Embryonic facial prominence (tissue), 1 donor: ENCODE measurements around the gene SERPINA1.

Experiments used
- DNase-seq: peaks from one replicate; pipeline ENCODE4 v3.0.0-alpha.2; 2016; ENCODE audit errors: extremely low spot score

The SERPINA1 gene

DNA sequence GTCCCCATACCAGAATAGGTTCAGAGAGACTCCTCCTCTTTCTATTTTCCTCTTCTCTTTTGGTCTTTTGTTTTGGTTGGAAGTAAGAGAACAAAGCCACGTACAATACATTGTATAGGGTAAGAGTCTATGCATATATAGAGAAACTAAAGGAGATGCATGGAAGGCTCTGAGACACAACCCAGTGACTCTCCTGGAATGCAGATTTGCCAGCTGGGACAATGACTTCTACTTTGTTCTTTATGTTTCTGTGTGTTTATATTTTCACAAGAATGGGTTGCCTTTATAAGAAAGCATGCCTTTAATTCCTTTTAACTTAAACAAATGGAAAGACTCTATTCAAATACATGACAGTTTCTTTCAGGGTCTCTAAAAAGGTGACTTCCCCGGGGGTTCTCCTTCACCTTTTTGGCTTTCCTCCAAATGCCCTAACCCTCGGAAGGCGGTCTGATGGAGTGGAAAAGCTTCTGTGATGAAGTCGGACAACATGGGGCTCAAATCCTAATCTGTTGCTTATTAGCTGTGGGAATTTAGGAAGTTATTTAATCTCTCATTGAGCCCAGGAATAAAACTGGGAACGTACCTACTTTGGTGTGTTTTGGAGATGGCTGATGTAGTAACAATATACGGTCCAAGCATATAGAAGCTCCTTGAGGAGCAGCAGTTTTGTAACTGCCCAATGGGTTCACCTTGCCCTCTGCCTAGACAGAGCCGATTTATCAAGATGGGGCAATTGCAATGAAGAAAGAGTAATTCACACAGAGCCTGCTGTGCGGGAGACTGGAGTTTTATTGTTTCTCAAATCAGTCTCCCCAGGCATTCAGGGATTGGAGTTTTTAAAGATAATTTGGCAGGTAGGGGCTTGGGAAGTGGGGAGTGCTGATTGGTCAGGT lies 9.1 kb upstream of the SERPINA1 start:
- DNase-seq, result no peak

DNA sequence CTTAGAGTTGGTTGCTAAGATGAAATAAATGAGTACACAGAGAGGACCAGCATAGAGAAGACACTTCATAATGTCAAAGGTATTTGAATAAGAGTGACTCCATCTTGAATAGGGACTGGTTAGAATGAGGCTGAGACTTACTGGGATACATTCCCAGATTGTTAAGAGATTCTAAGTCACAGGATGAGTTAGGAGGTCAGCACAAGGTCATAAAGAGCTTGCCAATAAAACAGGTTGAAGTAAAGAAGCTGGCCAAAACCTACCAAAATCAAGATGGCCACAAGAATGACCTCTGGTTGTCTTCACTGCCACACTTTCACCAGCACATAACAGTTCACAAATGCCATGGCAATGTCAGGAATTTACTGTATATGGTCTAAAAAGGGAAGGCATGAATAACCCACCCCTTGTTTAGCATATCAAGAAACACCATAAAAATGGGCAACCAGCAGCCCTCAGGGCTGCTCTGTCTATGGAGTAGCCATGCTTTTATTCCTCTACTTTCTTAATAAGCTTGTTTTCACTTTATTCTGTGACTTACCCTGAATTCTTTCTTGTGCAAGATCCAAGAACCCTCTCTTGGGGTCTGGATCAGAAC lies 8.3 kb upstream of the SERPINA1 start:
- no peak for DNase-seq

DNA sequence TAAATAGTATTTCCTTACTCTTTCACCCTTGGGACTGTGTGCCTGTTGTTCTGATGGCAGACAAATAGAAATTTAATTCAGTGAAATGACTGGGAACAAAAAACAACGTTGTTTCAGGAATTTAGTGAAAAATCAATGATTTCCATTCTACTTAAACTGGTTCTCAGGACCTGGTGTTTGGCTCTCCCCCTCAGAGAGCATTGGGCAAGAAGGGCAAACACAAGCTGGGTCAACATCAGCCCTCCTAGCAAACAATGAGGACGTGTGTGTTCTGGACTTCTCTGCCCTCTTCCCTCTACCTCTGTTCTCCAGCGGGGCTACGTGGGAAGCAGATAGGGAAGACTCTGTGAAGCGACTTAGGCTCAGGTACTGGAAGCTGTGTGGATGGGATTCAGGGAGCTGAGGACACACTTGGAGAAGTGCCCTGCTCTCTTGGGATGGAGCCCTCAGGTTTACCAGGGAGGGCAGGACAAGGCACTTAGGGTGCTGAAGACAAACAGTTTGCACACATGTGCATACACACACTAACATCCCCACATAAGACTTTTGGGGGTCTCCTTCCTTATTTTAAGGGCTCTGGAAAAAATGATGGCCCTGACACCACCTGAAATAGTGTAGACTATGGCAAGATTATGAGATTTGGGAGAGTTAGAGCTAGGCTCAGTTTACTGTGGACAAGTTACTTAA lies 7.6 kb upstream of the SERPINA1 start:
- no peak for DNase-seq

DNA sequence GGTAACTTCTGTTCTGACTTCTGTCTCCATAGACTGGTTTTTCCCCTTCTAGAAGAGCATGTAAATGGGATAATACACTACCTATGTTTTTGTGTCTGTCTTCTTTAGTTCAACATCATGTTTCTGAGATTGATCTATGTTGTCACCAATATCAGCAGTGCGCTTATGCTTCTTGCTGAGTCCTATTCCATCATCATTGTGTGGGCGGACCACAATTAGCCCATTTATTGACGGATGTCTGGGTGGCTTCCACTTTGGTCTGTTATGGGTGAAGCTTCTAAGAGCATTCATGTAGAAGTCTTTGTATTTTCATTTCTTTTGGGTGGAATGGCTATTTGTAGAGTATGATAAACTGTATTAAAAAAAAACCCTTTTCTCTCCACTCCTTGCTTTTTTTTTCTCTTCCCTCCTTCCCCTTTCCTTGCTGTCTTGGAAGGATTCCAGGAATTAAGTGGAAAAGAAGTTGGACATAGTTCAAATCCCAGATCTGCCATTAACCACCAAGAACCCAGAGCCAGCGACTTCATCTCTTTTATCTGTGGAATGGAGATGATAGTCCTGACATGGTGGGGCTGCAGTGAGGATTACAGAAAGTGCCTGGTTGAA lies 7.0 kb upstream of the SERPINA1 start:
- DNase-seq, result no peak

DNA sequence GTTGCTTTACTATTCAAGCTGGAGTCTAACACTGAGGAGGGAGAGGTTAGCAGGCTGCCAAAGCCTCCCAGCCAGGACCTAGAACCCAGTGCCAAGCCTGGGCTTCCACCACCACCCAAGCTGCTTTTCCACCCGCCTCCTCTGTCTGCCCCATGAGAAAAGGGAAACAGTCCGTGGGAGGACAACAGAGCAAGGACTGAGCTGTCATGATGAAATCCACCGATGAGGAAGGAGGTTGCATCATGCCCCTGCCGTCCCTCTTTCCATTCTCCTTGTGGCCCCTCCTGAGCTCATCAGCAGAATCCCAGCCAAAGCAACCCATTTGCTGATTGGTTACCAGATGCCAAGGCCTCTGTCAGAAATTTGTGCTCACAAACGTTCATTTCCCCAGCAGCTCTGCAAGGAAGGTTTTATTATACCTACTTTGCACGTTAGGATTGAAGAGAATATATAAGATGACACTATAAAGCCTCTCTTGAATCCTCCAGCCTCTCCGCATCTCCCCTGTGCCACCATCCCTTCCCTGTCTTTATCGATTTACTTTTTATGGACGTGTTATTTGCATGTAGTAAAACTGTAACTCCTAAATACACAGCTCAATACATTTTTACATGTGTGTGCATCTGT lies 6.3 kb upstream of the SERPINA1 start:
- DNase-seq, result no peak

DNA sequence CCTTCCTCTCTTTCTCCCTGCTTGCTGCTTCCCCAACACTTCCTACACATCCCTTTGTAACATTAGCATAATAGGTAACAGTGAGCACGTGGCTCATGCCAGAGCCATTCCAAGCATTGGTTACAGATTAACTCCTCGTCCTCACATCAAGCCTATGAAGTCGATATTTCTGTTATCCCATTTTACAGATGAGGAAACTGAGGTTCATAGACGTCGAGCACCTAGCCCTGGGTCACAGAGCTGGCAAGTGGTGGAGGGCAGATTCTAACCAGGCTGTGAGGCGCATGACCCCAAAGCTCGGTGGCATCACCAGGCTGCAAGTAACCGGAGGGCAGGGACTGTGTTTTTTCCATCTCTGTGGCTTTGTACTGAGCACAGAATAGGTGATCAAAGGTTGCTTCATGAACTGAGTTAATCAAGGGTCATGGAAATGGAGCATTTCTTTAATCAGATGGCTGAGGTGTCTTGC lies 5.7 kb upstream of the SERPINA1 start:
- DNase-seq, result no peak

DNA sequence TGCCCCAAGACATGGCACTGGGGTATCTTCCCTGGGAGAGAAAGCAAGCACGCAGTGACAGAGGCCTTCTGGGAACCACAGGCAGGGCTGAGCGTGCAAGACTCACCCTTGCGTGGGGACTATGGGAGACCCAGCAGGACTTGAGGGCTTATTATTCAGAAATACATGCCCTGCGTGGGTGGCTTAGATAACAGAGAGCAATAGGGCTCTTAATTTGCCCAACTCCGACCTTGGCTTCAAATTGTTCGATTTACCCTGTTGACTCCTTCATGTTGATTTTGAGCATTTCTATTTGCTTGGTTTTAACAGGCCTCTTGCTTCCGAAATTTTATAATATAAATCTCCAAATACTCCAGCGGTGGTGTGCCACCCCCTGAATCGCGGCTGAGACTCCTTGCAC lies 5.1 kb upstream of the SERPINA1 start:
- DNase-seq, result no peak

DNA sequence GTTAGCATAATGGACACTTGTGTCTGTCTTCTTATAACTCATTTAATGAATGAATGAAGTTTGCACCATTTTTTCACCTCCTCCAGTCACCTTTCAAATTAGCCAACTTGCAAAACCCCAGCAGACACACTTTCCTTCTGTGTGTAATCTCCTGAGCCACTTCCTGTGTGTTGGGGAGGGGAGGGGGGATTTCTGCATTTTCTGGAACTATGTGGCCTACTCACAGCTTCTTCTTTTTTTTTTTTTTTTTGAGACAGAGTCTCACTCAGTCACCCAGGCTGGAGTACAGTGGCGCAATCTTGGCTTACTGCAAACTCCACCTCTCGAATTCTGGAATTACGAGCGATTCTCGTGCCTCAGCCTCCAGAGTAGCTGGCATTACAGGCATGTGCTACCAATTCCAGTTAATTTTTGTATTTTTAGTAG lies 4.1 kb upstream of the SERPINA1 start:
- DNase-seq, result no peak

DNA sequence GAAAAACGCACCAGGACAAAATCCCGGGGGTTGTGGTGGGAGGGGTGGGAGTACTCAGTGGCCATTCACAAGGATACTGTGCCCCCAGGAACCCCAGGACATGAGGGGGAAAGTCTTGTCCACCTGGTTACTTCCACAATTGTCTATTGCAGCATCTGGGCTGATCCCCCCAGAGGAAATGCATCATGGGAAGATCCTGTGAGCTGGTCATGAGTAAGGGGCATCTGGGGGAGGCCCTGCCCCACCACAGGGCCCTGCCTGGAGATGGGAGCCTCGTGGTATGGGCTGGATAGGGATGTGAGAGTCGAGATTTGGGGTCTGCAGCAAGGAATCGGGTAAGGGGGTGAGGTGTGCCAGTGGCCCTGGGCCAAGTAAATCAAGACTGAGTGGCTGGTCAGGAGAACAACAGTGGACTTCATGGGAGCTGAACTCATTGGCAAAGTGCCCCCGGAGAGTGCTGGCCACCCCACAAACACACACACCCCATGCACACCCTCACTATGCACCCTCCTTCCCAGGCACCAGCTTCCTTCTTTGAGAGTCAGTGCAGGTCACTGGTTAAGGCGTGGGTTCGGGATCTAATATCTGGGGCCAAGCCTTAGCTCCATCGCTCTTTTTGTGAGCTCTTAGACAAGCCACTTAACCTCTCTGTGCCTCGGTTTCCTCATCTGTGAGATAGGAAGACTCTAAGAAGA lies 3.0 kb upstream of the SERPINA1 start:
- no peak for DNase-seq

DNA sequence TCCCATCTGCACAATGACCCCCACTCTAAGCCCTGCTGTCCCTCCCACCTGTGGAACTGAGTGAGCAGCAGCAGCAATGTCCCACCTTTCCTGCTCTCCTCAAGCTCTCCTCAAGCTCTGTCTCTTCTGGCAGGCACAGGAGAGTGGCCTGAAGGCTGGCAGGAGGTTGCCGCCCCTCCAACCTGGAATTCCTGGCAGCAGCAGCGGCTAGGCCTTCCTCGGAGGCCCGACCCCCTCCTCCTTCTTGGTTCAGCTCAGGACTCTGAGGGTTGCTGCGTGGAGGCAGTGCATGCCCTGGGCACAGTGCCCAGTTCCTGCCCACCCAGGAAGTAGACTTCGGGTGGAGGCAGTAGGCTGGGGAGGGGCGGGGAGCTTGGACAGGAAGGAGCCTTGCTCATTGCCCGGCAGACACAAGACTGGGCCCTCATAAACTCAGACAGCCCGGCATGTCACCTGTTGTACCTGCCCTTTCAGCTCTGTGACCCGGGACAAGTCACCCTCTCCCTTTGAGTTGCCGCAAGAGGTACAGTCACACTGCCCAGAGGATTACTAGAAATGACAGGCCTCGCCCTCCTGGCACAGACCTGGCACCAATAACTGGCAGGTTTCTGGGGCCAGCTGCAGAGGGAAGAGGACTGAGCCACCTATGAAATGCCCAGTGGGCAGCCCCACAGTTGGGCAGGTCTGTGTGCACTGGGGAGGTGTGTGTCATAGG lies 2.1 kb upstream of the SERPINA1 start:
- DNase-seq, result no peak

DNA sequence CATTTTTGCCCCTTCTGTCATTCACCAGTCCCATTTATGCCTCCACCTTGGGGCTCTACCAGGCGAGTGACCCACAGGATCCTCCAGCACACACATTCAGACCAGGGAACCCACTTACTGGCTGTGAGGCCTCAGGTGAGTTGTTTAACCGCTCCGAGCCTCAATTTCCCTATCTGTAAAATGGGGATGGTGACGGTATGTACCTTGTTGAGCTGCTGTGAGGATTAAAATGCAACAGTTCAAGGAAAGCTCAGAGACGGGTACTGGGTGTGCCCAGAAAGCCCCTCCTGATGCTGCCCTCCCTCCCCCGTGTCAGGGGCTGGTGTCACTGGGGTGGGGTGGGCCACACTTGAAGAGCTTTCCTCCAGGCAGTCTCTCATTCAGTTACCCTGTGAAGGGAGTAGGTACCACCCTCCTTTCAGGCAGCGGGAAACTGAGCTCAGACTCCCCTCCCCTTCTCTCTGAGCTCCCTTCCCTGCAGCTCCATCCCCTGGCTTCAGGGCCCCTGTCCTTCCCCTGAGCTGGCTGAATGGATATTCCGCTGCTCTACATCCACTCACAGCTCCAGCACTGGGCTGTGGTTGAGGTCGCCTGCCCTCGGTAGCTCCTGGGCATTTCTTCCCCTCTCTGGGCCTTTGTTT lies 1.4 kb upstream of the SERPINA1 start:
- DNase-seq, result no peak

DNA sequence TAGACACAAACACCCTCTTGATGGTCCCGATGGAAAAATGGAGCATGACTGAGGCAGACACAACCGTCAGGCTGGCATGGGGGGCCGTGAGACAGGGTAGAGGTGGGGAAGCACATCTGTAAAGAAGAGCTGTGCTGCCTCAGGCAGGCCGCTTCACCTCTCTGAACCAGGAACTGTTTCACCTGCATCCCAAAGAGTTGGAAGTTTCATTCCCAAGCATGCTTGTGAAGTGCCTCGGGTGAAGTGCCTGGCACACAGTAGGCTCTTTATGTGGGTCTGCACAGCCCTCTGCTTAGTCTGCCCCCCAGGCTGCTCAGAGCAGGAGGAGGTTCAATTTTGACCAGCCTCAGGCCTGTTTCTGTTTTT lies 685 bp upstream of the SERPINA1 start:
- no peak for DNase-seq

DNA sequence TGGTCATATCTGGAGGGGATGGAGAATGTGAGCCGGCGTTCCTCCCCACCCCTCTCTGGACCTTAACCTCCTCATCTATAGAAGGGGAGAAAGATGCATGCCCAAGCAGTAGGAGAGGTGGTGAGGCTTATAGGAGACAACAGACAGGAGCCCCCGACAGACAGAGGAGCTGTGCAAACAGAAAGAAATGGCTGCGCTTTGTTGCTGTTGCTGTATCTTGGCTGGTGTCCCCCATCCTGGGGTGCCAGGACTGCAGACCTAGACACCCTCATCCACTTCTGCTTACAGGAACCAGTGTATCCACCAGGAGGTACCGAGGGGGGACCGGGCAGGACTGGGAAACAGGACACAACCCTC lies 397 bp downstream of the SERPINA1 start:
- DNase-seq, result no peak

DNA sequence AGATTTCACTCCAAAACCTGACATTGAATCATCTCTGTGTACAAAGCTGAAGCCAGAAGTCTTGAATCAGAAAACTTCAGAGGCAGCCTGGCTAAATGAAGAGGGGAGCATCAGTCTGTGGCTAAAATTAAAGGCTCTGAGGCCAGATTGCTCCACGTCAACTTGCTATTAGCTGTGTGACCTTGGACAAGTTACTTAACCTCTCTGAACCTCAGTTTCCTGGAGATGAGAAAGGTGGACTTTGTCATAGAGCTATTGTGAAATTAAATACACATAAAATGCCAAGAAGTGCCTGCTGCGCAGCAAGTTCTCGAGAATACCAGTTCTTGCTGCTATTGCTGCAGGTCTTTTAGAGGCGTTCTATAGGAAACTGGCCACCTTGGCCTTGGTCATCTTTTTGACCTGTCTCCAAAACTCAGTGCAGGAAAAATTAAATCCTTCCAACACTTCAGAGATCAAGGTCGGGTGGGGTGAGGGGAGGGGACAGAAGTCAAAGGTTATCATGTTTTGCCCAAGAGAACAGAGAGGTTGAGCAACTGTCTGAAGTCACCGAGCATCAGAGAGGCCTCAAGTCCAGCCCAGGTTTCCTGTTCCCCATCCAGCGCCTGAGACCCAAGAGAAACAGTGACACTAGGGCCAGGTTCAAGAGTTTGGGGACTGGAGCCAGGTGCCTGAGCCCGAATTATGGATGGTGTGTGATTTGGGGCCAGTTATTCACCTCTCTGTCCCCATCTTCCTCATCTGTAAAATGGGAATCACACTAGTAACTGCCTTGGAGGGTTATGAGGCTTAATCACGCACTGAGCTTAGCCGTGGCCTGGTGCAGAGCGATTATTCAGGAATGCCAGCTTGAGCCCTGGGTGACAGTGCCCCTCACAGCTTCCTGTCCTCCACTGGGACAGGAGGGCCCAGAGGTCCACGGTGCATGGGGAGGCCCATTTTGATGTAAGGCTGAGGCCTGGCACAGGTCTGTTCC lies 1.1 kb downstream of the SERPINA1 start:
- no peak for DNase-seq

DNA sequence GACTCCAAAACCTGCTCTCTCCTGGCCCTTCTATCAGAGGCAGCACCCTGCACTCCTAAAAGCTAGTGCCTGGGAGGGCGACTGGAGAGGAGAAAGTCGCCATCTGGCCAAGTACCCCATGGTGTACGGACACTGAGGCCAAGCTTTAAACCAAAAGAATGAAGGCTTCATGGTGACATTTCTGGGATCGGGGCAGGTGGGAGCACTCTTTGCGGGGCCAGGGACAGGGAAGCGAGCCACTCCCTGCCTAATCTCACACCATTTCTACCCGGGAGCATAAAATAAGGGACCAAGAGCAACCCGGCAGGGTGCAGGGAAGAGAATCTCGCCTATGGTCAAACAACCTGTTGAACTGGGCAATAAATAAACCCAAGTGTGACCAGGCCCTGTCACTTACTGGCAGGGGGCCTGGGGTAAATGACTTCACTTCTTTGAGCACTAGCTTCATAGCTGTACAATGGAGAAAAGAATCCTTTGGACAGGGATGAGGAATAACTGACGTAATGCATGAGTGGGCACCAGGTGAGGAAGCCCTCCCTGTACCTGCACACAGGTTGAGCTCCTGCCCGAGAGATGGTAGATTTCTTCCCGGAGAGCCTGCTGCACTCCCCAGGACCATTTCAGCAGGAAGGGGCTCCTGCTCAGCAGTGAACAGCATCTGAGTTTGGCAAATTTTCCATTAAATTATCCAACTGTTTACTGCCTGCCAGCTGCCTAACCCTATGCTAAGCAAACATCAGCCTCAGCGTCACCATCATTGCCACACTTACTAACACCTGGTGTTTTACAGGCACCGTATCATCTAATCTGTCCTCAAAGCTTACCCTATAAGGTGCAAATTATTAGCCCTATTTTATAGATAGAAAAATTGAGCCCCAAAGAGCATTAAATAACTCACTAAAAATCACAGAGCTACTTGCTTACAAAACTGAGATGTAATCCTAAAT lies 2.0 kb downstream of the SERPINA1 start:
- DNase-seq, result no peak

DNA sequence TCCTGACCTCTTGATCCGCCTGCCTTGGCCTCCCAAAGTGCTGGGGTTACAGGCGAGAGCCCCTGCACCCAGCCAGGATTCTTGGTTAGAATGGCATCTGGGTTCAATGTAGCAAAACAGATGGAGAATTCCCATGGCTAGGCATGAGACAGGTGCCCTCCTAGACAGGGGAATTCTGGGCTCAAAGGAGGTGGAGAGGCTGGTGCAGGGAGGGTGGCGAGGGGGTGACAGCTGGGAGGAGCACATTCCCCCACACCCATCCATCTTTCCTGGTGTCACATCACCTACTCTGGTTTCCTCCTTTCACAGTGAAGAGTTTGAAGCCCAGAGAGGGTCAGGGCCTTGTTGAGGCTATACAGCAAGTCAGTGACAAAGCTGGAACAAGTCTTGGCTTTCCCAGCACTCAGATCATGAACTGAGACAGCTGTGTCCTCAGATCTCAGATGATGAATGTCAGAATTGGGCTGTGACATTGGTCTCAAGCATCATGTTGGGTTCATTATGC lies 2.8 kb downstream of the SERPINA1 start:
- DNase-seq, result no peak

DNA sequence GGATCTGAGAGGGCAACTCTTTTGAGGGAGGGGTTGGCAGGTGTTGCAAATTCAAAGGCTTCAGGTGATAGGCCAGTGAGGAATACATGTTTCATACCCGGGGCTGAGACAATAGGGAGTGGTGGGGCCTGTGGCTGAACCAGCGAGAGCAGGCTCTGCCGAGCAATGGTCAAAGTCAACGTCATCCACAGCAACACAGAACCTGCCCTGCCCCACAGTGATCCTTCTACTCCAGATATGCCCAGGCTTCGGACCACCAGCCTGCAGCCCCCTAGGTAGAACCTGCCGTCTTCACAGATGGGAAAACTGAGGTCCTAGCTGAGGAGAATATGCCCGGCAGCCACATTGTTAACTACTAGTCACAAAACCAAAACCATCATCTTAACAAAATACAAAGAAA lies 4.1 kb downstream of the SERPINA1 start:
- DNase-seq, result no peak

DNA sequence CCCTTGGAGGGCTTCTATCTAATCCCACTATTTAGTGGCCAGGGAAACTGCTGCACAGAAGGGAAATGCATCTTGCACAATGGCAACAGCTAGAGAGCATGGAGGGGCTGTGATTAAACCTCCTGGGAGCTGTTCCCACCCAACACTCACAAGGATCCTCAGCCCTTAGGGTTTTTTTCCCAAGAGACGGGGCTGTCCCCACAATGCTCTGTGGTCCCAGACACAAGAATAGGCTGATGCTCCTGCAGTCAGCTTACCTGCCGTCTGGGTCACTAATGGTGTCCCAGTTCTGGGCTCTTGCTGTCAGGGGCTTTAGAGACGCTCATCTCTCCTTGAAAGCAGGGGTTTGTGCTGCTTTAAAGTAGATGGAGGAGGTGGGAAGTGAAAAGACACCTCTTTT lies 4.6 kb downstream of the SERPINA1 start:
- no peak for DNase-seq
